Hypothalamus (tissue), 51 donors: ENCODE results near the gene OR2AT4.
A peak's percentile ranks its signal among the peaks of the same experiment; 100 is the strongest.
"Not testable (repeated sequence)": the region's sequence is repeated elsewhere in the genome, so short reads cannot be mapped to it uniquely, and the experiment has no call there.

ENCODE experiments used
- DNase-seq, 51 donors: peaks; one replicate each; lab custom pipeline; 2025; lab: John Stamatoyannopoulos, UW

OR2AT4 gene

DNA sequence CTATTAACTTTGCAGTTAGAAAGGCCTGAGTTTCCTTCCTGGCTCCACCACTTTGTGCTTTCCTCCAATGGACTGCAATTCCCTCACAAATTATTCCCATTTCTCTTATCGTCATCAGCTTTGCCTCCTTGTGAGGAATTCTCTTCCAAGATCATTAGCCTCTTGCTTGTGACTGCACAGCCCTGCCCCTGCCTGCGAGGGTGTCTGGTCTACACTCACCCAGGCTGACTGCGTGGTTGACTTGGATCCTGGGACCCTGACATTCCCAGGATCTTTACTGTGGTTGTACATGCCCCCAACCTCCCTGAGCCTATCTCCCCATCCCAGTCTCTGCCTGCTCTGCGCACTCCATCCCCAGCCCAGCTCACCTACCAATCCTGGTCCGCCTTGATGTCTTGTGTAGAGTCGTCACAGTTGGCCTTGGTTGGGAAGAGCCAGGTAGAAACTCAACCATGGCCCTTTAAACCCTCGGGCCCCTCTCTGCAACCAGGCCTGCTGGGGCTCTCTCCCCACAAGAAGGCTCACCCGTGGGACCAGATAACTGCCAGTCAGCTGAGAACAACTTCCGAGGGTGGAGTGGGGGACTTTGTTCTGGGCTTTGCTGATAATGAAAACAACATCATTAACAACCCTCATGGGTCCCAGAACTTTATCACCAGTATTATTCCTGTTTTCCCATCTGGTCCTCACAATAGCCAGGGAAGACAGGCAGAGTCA, at the start of gene OR2AT4:
Gene OR2AT4 (minus strand): TSS at position 421 of the 717 bp plus-strand sequence.
- DNase-seq, result no peak

DNA sequence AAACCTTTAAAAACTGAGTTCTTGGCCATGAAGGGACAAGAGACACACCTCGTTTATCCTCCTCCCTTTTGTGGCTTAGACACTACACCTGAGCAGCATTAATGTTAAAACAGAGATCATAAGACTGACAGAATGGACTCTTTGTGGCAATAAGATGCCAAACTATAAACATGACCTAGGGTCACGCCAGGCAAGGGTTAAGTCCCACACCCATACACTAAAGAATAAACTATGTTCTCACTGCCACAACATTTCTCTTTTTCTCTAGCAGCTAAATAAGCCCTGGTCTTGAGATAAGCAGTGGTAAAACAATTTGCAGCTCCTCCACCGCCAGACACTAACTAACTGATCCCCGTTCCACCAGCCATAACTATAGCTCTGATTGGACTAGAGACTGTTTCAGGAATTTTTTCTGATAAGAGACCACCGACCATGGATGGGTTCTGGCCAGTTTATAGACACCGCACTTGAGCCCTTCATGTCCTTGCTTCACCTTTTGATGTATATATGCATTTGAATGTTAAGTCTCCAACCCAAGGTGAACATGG, 49.4 kb upstream of the OR2AT4 start:
- DNase-seq, result no peak

DNA sequence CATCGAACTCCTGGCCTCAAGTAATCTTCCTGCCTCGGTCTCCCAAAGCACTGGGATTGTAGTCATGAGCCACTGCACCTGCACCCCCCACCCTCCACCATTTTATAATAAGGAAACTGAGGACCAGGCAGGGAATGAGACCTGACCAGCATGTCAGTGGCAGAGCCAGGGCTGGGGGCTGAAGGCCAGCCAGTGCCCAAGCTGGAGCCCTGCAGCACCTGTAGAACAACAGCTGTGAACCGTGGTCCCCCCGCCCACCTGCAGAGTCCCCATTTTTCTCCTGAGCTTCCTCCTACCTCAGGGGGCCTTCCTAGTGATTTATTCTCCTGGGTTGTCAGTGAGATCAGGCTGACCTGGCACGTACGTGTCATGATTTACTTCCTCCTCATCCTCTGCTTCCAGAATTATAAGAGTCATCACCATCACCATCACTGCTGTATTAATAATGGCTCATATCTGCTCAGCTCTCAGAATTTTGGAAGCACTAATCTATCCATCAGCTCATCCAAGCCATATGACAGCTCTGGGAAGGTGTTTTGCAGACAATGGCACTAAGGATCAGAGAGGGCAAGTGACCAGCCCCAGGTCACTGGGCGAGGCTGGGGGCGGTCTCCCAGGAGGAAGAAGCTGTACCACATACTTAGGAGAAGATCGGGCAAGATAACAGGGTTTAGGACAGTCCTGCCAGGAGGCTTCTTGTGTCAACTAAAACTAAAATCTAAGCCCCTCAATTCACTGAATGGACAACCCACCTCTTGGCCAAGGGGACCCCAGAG, 48.7 kb upstream of the OR2AT4 start:
- DNase-seq, result no peak

DNA sequence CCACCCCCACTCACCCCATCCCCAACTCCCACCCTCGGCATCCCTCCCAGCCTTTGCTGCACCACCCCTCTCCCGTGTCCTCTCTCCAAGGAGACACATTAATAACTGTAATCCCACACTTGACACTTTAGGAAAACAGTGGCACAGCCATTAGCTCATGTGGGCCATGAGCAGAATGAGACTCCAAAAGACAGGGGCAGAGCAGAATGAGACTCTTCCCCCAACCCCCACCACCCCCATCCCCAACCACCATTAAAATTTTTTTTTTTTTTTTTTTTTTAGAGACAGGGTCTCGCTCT, 48.0 kb upstream of the OR2AT4 start:
- no peak for DNase-seq

DNA sequence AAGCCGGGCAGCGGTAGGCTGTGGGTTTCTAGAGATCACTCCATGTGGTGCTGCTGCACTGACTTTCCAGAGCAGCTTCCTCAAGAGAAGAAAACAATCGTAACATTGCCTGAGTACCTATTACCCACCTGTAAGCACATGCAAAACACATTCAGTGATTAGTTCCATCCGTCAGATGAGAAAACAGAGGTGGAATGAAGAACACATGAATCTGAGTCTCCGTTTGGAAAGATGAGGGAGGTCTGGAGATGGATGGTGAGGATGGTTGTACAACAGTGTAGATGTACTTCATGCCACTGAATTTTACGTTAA, 46.7 kb upstream of the OR2AT4 start:
- no peak for DNase-seq

DNA sequence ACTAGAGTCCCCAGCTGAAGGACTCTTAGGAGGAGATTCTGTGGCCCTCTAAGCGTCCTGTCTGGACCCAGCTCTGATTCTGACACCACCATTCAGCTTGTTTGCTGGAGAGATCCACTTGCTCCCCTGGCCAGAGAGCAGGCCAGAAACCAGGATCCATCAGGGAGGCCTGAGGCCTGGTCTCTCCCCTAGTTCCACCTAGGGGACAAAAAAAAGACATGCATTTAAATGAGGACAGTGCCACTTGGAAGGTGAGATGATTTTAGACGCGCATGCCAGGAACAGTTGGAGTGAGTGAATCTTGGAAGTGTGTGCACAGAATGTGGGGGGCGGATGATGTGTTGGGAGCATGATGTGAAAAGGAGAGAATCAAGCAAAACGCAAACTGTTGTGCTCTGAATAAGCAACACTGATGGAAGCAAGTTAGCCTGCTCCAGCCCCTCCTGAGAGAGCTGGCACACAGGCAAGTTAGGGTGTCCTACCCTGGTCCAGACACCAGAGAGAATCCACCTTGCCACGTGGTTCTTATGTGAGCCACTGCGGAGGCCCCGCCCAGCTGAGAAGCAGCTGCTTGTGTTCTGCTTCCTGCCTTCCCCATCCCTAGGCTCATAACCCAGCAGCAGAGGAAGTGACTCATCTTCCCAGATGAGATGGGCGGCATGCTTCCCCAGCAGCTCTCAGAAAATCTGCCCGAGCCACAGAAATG, 46.2 kb upstream of the OR2AT4 start:
- DNase-seq, result peak in 30 of 51 donors; percentile 16 to 77 (median 37)

DNA sequence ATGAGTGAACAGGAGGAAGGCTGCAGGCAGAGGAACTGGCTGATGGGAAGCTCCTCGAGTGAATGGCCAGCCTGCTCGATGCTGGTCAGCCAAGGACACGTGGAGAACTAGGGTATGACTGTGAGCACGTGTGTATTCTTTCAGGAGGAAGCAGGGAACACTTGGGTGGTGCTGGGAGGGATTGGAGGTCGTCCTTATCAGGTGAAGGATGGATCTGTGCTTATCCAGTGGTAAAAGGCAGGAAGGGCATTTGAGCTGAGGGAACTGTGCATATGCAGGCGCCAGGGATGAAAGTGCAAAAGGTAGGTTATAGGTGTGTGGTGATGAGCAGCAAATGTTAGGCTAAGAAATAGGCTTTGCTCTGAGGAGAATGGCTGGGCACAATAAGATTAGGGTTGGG, 44.5 kb upstream of the OR2AT4 start:
- DNase-seq, result no peak

DNA sequence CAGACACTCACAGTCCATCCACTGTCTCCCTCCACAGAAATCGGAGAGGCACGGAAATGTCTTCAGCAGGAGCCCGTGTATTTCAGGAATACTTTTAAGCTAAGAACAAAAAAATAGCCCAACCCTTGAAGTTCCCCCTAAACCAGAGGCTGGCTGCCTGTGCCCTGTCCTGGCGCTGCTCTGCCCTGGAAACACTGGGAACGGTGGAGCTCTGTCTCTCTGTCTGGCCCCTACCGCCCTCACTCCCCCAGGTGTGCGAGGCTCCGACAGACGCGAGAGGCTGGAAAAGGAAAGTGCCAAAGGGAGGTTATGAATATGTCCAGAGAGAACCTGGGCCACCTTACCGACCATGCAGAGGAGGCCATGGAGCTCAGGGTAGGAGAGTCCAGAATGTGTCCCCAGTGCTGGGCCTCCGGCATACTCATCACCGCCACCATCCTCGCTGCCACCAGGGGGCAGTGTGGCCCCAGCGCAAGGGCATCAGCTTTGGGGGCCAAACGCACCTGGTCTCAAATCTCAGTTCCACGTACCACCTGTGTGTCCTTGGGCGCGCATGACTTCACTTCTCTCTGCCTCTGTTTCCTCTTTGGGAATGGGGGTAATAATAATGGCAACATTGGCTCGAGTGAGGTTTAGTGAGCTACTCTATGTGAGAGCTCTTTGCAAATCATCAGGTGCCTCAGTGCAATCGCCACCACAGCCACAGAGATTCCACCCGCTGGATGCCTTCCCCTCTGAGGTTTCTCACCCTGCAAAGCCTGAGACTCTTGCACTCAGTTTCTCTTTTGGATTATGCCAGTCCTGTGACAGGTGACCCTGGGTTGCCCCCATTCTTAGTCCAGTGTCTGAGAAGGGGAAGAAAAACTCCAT, 43.8 kb upstream of the OR2AT4 start:
- peak in 33 of 51 donors; percentile 7 to 74 (median 26) for DNase-seq

DNA sequence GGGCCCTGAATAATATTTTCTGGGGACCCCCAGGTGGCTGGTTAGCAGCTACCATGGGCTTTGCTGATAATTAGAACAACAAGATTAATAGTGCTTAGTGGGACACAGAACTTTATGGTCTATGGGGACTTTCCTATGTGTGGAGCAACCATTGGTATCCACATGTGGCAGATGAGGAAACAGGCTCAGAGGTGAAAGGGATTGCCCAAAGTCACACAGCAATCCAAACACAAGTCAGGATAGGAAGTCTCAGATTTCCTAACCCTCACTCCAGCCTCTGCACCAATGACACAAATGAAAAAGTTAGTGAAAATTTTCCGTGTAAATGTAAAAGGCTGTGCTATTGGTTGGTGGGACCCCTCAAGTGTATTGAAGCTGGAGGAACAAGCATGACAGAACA, 39.0 kb upstream of the OR2AT4 start:
- DNase-seq, result no peak

DNA sequence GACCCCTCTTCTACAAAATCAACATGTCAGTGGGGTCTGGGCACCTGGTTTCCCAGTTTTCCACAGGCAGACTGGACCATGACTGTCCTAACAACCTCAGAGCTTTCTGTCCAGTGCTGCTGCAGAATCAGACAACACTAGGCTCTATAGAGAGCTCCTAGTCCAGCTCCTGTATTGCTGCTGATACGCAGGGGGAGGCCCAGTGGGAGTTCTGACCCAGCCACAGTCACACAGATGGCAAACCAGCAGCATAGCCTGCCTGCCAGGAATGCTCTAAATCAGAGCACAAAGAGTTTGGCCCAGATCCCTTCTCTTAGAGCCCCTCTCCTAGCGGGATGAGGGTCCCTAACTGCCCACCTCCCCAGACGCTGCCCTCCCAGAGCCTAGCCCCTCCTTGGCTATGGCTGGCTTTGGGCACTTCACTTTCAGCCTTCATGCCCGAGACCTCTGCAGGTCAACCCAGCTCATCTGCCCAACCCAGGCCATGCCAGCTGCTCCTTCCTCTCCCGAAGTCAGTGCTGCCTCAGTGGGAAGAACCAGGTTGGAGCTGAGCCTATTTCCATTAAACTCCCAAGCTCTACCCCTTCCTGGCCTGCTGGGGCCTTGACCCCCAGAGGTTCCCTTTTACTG, 38.5 kb upstream of the OR2AT4 start:
- DNase-seq, result no peak

DNA sequence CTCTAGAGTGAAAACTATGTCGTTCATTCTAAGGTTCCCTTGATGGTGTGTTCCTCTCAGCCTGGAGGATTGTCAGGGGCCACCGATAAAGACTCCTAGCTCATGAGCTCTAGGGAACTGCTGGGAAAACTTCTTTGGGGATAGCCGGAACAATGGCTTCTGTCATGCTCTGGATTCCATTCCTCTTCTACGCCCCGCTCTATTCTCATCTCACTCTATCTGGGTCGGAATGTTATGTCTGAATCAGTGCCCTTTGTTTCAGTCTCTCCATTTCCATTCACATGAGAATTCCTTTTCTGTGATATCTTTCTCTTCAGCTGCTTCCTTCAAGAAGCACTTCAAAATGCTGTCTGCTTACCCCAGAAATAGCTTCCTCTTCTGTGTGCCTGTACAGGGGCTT, 37.3 kb upstream of the OR2AT4 start:
- DNase-seq, result no peak

DNA sequence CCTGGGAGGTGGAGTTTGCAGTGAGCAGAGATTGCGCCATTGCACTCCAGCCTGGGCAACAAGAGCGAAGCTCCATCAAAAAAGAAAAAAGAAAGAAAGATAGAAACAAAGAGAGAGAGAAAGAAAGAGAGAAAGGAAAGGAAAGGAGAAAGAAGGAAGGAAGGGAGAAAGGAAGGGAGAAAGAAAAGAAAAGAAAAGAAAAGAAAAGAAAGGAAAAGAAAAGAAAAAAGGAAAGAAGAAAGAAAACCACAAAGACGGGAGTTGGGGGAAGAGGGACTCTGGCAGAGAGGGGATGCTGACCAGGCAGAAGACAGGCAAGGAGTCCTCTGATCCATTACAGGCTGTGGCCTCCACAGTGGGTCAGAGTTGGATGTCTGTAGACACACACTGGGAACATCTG, 35.4 kb upstream of the OR2AT4 start:
- DNase-seq, result no peak

DNA sequence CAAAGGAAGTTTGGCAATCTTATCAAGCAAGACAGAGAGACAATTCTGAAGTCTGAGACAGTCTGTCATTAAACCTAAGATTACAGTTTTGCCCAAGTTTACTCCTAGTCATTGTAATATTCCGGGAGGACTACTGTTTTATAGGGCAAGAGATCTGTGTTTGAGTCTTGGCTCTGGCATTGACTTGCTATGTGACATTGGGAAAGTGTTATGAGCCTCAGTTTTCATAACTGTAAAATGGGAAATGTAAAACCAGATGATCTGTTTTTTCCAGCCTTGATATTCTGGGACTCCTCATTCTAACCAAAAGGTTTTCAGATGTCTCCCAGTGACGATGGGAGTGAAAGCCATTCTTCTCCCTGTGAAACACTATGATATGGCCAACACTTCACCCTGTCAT, 29.9 kb upstream of the OR2AT4 start:
- DNase-seq, result no peak

DNA sequence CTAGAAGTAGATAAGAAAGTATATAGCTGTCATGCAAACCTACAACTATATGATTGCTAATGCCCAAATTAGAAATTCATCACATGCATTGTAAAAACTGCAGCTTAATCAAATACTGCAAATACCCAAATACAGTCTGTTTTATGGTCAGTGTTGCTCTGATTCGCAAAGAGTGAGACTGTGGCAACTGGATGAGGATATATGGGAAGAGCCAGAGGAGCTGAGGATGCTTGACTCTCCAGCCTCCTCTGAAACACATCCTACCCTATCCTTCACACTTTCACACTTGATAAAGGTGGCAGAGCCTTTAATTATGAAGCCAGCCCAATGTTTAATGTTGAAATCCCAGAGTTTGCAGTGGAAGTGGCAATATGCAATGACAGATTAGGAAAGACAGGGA, 21.9 kb upstream of the OR2AT4 start:
- no peak for DNase-seq

DNA sequence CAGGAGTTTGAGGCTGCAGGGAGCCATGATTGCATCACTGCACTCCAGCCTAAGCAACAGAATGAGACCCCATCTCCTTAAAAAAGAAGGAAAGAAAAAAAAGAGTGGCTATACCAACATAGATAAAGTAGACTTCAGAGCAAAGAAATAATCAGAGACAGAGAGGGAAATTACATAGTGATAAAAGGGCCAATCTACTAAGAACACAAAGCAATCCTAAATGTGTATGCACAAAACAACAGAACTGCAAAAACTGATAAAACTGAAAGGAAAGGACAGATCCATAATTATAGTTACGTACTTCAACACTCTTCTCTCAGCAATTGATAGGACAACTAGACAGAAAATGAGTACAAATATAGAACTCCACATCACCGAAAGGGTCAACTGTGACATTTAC, 17.8 kb upstream of the OR2AT4 start:
- DNase-seq, result no peak

DNA sequence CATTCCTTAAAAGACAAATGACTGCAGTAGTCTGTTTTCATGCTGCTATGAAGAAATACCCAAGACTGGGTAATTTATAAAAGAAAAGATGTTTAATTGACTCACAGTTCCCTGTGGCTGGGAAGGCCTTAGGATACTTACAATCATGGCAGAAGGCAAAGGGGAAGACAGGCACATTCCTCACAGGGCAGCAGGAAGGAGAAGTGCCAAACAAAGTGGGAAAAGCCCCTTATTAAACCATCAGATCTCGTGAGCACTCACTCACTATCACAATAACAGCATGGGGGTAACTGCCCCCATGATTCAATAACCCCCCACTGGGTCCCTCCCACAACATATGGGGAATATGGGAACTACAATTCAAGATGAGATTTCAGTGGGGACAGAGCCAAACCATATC, 16.4 kb upstream of the OR2AT4 start:
- no peak for DNase-seq

DNA sequence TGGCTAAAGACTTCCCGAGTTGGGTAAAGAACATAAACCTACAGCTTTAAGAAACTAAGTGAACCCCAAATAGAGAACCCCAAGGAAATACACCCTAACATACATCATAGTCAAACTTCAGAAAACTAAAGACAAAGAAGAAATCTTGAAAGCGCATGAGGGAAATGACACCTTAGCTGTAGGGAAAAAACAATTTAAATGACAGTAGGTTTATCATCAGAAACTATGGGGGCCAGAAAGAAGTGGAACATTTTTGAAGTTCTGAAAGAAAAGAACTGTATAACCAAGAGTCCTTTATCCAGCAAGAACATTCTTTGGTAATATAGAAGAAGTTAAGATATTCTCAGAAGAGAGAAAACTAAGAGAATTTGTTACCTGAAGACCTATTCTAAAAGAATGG, 15.5 kb upstream of the OR2AT4 start:
- DNase-seq, result no peak

DNA sequence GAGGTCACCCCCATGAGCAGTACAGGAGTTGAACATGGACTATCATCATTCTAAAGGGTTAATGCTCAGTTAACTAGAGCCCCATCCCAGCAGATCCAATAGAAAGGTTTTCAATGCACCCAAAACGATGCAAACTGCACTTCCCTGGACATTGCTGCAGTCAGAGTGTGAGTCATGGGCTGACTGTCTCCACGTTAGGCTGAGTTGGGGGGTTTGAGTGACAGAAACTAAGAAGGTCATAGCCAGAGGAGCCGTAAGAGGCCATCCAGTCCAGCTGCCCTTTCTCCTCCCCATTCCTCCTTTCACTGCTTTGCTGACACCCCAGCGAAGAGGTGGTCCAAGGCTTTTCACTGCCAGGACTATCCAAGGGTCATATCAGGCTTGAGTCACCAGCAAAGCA, 10.5 kb upstream of the OR2AT4 start:
- no peak for DNase-seq

DNA sequence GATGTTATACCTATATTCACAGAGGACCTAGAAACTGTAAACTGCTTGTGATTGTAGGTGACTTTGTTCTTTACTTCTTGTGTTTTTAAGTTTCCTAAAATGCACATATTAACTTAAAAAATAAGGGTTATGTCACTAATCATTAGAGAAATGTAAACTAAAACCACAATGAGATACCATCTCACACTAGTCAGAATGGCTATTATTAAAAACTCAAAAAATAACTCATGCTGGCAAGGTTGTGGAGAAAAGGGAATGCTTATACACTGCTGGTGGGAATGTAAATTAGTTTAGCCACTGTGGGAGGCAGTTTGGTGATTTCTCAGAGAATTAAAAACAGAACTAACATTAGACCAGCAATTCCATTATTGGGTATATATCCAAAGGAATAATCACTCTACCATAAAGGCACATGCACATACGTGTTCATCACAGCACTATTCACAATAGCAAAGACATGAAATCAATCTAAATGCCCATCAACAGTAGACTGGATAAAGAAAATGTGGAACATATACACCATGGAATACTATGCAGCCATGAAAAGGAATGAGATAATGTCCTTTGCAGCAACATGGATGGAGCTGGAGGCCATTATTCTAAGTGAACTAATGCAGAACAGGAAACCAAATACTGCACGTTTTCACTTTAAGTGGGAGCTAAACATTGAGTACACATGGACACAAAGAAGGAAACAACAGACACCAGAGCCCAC, 9.4 kb upstream of the OR2AT4 start:
- not testable (repeated sequence) for DNase-seq

DNA sequence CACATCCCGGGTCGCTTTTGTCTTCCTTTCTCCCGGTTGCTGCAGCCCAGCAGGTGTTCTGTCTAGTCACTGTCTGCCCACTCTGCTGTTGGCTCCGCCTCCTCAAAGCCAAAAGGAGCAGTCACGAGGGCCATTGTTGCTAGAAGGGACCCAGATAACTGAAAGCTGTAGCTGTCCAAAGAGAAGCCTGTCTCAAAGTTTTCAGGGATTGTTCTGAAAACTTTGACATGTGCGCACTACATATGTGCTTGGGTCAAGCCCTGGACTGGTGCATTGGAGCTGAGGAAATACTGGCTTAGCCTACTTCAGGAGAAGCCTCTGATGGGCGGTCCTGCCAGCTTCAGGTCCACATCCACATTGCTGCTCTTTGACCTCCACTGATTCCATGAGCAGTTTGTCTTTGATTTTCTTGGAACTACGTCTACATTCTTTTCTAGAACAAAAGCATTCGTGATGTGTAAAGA, 8.8 kb upstream of the OR2AT4 start:
- no peak for DNase-seq
